Activated naive CD8-positive, alpha-beta T cell (primary cell): Measurements from ENCODE around the gene LUC7L2.
"Not testable (repeated sequence)": the region's sequence is repeated elsewhere in the genome, so short reads cannot be mapped to it uniquely, and the experiment has no call there.

ENCODE experiments used
- H3K27ac Mint-ChIP-seq: one replicate; pipeline ENCODE4 v1.8.0; 2021; ENCODE audit warnings: mixed read lengths
- H3K27me3 Mint-ChIP-seq: one replicate; pipeline ENCODE4 v1.8.0; 2021; ENCODE audit warnings: mixed read lengths
- H3K36me3 Mint-ChIP-seq: one replicate; pipeline ENCODE4 v1.8.0; 2021; ENCODE audit warnings: mixed read lengths
- H3K4me1 Mint-ChIP-seq: one replicate; pipeline ENCODE4 v1.8.0; 2021; ENCODE audit warnings: low read depth, mixed read lengths
- H3K4me3 Mint-ChIP-seq: one replicate; pipeline ENCODE4 v1.8.0; 2021; ENCODE audit warnings: mild to moderate bottlenecking, mixed read lengths
- H3K9me3 Mint-ChIP-seq: one replicate; pipeline ENCODE4 v1.8.0; 2021; ENCODE audit warnings: low read depth, mixed read lengths

Gene LUC7L2

GRCh38 chr7:139465072-139465471 is 105.4 kb downstream of the LUC7L2 start:
- H3K27me3 Mint-ChIP-seq, H3K27ac Mint-ChIP-seq, H3K4me1 Mint-ChIP-seq, H3K36me3 Mint-ChIP-seq, H3K9me3 Mint-ChIP-seq, H3K4me3 Mint-ChIP-seq: not testable (repeated sequence)

- not testable (repeated sequence) for H3K9me3 Mint-ChIP-seq, H3K36me3 Mint-ChIP-seq, H3K27me3 Mint-ChIP-seq, H3K4me3 Mint-ChIP-seq, H3K4me1 Mint-ChIP-seq, H3K27ac Mint-ChIP-seq
Observed at GRCh38 chr7:139467729-139468128, 108.0 kb downstream of the LUC7L2 start.

- not testable (repeated sequence) for H3K27ac Mint-ChIP-seq, H3K4me3 Mint-ChIP-seq, H3K27me3 Mint-ChIP-seq, H3K36me3 Mint-ChIP-seq, H3K4me1 Mint-ChIP-seq, H3K9me3 Mint-ChIP-seq
Observed at GRCh38 chr7:139468281-139468680, 108.6 kb downstream of the LUC7L2 start.

- H3K4me1 Mint-ChIP-seq = no peaks in the 10 kb centered on the region
- H3K4me3 Mint-ChIP-seq = no peak overlapping the region
Observed at GRCh38 chr7:139471740-139472353, 112.2 kb downstream of the LUC7L2 start.

More at GRCh38 chr7:139471740-139472353, 112.2 kb downstream of the LUC7L2 start:
- peaks cover 5% of the 10 kb centered on the region for H3K36me3 Mint-ChIP-seq
- H3K27ac Mint-ChIP-seq = no peak overlapping the region
- H3K9me3 Mint-ChIP-seq = peaks cover 5% of the 10 kb centered on the region
- no peaks in the 10 kb centered on the region for H3K27me3 Mint-ChIP-seq
